B cell (primary cell): ENCODE measurements around the gene RIPOR3. TPM values are rescaled to one million over a fixed set of nuclear protein-coding genes. Genes with fewer than 3 reads are reported as not detected.
"Not testable (repeated sequence)": the region's sequence is repeated elsewhere in the genome, so short reads cannot be mapped to it uniquely, and the experiment has no call there.

ENCODE experiments used
- ATAC-seq: fragments of 200-7000 bp; cut with Tn5 transposase; one replicate; pipeline ENCODE4 v1.10.0; 2021; ENCODE audit warnings: low read depth, mild to moderate bottlenecking, moderate number of reproducible peaks, moderate library complexity
- CTCF ChIA-PET: fragments of 350-600 bp; sonication (Branson Sonifier 250); formaldehyde crosslinking; loops from one replicate; lab custom pipeline; 2021; ENCODE audit warnings: antibody characterized with exemption, inconsistent platforms; lab: Charles Lee
- POLR2A ChIA-PET: fragments of 350-600 bp; sonication (Branson Sonifier 250); formaldehyde crosslinking; loops from one replicate; lab custom pipeline; 2021; ENCODE audit warnings: antibody characterized with exemption; lab: Charles Lee
- DNase-seq: peaks from one replicate; pipeline ENCODE4 v3.0.0; 2013
- H2AFZ ChIP-seq: 2 replicates; pipeline ENCODE4 v1.6.1; 2012; ENCODE audit warnings: mild to moderate bottlenecking, low read depth, low read length; ENCODE audit not compliant: insufficient read depth, poor library complexity, severe bottlenecking
- H3K27ac ChIP-seq, 2 donors: 1 replicate in 1 of 2; 2 replicates in 1 of 2; pipeline ENCODE4 v1.5.1; 2012 to 2013; ENCODE audit warnings: low read length in 2 of 2, mild to moderate bottlenecking in 2 of 2, moderate library complexity in 1 of 2
- H3K27me3 ChIP-seq, 4 experiments: fragments of 200-600 bp in 1 of 4; sonication (generic) in 1 of 4; replicated peaks in 1 of 4; 1 replicate in 2 of 4; 2 replicates in 2 of 4; pipeline versions ENCODE4 v1.6.1 to v1.7.0; 2013 to 2016; ENCODE audit warnings: low read length in 3 of 4, mild to moderate bottlenecking in 2 of 4, mixed read lengths in 1 of 4, moderate library complexity in 1 of 4; ENCODE audit not compliant: insufficient read depth in 4 of 4, control insufficient read depth in 3 of 4; ENCODE audit errors: control extremely low read depth in 1 of 4
- H3K36me3 ChIP-seq, 2 experiments: replicated peaks in 1 of 2; 1 replicate in 1 of 2; 2 replicates in 1 of 2; pipeline versions ENCODE4 v1.6.1 to v1.7.1; 2013; ENCODE audit warnings: low read length in 1 of 2; ENCODE audit not compliant: insufficient read depth in 2 of 2, control insufficient read depth in 1 of 2; ENCODE audit errors: control extremely low read depth in 1 of 2, extremely low read depth in 1 of 2
- H3K4me1 ChIP-seq, 2 donors: fragments of 200-600 bp in 1 of 2; sonication (generic) in 1 of 2; 1 replicate in 1 of 2; 2 replicates in 1 of 2; pipeline versions ENCODE4 v1.5.1 to v1.6.1; 2013 to 2017; ENCODE audit warnings: low read length in 2 of 2; ENCODE audit not compliant: control insufficient read depth in 2 of 2, insufficient read depth in 2 of 2
- H3K4me2 ChIP-seq: replicated peaks from 2 replicates; pipeline ENCODE3; 2012; ENCODE audit warnings: mild to moderate bottlenecking, low read depth, low read length; ENCODE audit not compliant: poor library complexity, severe bottlenecking
- H3K4me3 ChIP-seq, 5 experiments: fragments of 200-600 bp in 1 of 5; sonication (generic) in 1 of 5; 1 replicate in 3 of 5; 2 replicates in 2 of 5; pipeline versions ENCODE4 v1.5.1 to v1.7.0; 2011 to 2016; ENCODE audit warnings: low read length in 4 of 5, mild to moderate bottlenecking in 4 of 5, low read depth in 2 of 5, control low read depth in 1 of 5, moderate library complexity in 1 of 5; ENCODE audit not compliant: insufficient read depth in 1 of 5; ENCODE audit errors: control extremely low read depth in 1 of 5, extremely low read depth in 1 of 5
- H3K79me2 ChIP-seq: fragments of 200-600 bp; sonication (generic); one replicate; pipeline ENCODE4 v1.6.0; 2016; ENCODE audit warnings: low read length; ENCODE audit not compliant: control insufficient read depth, insufficient read depth
- H3K9ac ChIP-seq: fragments of 200-600 bp; sonication (generic); 2 replicates; pipeline ENCODE4 v1.6.1; 2017; ENCODE audit warnings: mild to moderate bottlenecking, low read length, moderate library complexity
- H3K9me3 ChIP-seq, 3 donors: one replicate each; pipeline versions ENCODE4 v1.6.1 to v1.7.1; 2013; ENCODE audit warnings: low read length in 2 of 3; ENCODE audit not compliant: control insufficient read depth in 2 of 3, insufficient read depth in 1 of 3; ENCODE audit errors: control extremely low read depth in 1 of 3
- H4K20me1 ChIP-seq: 2 replicates; pipeline ENCODE4 v1.6.0; 2012; ENCODE audit warnings: mild to moderate bottlenecking, low read length; ENCODE audit not compliant: insufficient read depth, control insufficient read depth, poor library complexity, severe bottlenecking
- H3K27ac Mint-ChIP-seq: one replicate; pipeline ENCODE4 v1.8.0; 2021; ENCODE audit warnings: mixed read lengths
- H3K27me3 Mint-ChIP-seq: one replicate; pipeline ENCODE4 v1.8.0; 2021; ENCODE audit warnings: mixed read lengths
- H3K4me1 Mint-ChIP-seq: one replicate; pipeline ENCODE4 v1.8.0; 2021; ENCODE audit warnings: mixed read lengths
- H3K4me3 Mint-ChIP-seq: one replicate; pipeline ENCODE4 v1.8.0; 2021; ENCODE audit warnings: mixed read lengths
- H3K9me3 Mint-ChIP-seq: one replicate; pipeline ENCODE4 v1.8.0; 2022; ENCODE audit warnings: mixed read lengths; ENCODE audit not compliant: insufficient read depth
- CTCF ChIP-seq: fragments of 200-600 bp; IDR thresholded peaks from one replicate; pipeline ENCODE4 v1.8.0; 2022; ENCODE audit warnings: antibody characterized with exemption, mild to moderate bottlenecking
- EZH2 ChIP-seq: IDR thresholded peaks from 2 replicates; pipeline ENCODE4 v1.6.1; 2012; ENCODE audit warnings: borderline replicate concordance, low read depth, mild to moderate bottlenecking, moderate library complexity, low read length; ENCODE audit not compliant: insufficient read depth, poor library complexity, severe bottlenecking
- WGBS: methylation state at CpG from one replicate; pipeline ENCODE4 v1.1.5; 2013; ENCODE audit warnings: missing lambda C conversion rate; ENCODE audit not compliant: insufficient coverage; 5-methylcytosine and 5-hydroxymethylcytosine counted together
- intact Hi-C: fragments of 100-400 bp; cut with micrococcal nuclease; formaldehyde crosslinking; loops from one replicate; pipeline ENCODE4 v1.10.0; 2022
- polyA plus RNA-seq: library from polyadenylated mRNA; depleted of rRNA; stranded (reverse); fragments of >200 nt; gene quantifications from 2 replicates; pipeline ENCODE4 v1.2.3, GENCODE V29; 2012
- total RNA-seq, 2 donors: library from RNA; stranded (reverse); fragments of 120-200 nt in 1 of 2; gene quantifications; 1 replicate in 1 of 2; 2 replicates in 1 of 2; pipeline versions ENCODE4 v1.2.3 to v1.2.4, GENCODE V29; 2013 to 2022

Gene RIPOR3
- total and polyA plus RNA-seq, 2 donors (not counting 1 experiment from before 2014, with no cell fraction given): 0.09 to 0.27 TPM

DNA sequence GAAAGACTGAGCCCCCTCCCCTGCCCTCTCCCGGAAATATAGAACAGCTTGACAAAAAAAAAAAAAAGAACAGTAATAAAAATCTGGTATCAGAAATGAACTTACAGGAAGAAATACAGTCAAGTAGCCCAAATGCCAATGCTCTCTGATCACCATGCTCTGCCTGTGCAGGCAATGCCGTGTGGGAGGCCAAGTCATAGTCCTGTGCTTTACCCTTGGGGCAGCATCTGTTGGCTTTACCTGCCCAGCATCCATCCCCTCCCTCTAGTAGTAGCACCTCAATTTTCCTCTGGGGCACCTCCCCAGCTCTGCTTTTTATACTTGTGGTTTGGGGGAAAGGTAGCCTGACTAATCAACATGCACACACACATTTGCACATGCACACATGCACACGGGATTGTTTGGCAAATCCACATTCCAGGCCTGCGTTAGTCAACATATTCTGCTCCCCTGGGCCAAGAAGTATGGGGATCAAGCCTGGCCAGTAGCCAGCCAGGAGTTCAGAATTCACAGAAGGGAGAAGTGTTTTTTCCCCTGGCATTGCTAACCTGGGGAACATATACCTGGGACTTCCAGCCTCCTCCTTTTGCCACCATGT, 70.2 kb downstream of the RIPOR3 start:
- ChIA-PET POLR2A (no interaction called here), CTCF (interaction anchor here (0.6 kb wide), 1 partner anchor 1624 kb away, joined by 3 read pairs; no protein-coding TSS in a partner anchor)
- H3K79me2 ChIP-seq: no peaks in the 10 kb centered on the region
- TF ChIP-seq CTCF (no peak), EZH2 (no peak)
- Mint-ChIP-seq H3K4me3 (no peak overlapping the region), H3K27me3 (no peaks in the 10 kb centered on the region), H3K4me1 (no peaks in the 10 kb centered on the region), H3K27ac (no peak overlapping the region), H3K9me3 (peaks cover 3% of the 10 kb centered on the region)
- H3K4me1 ChIP-seq: no peaks in the 10 kb centered on the region
- WGBS: 90% methylated on average over 3 of the region's 4 CpGs
- no peak overlapping the region for H3K27ac ChIP-seq
- no peak overlapping the region for H2AFZ ChIP-seq
- no peak for ATAC-seq
- H3K4me2 ChIP-seq: no peak overlapping the region
- no peak for DNase-seq
- intact Hi-C loops: no loop called here
- no peaks in the 10 kb centered on the region for H3K36me3 ChIP-seq
- H3K9me3 ChIP-seq: peaks cover 0 to 19% (median 0%) of the 10 kb centered on the region in 3 donors
- H3K9ac ChIP-seq: no peak overlapping the region
- H3K4me3 ChIP-seq: no peak overlapping the region
- H3K27me3 ChIP-seq: peaks cover 0 to 6% (median 0%) of the 10 kb centered on the region in 4 experiments
- no peaks in the 10 kb centered on the region for H4K20me1 ChIP-seq

DNA sequence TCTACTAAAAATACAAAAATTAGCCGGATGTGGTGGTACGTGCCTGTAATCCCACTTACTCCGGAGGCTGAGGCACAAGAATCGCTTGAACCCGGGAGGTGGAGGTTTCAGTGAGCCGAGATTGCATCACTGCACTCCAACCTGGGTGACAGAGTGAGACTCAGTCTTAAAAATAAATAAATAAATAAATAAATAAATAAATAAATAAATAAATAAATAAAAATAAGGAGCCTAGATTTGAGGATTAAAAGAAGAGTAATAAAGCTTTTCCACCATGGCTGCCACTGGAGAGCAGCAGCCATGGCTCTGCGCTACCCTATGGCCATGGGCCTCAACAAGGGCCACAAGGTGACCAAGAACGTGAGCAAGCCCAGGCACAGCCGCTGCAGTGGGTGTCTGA, 70.9 kb downstream of the RIPOR3 start:
- H3K4me1 Mint-ChIP-seq, H3K9ac ChIP-seq, H3K27me3 Mint-ChIP-seq, H3K27ac Mint-ChIP-seq, H3K4me3 ChIP-seq, H3K36me3 ChIP-seq, POLR2A ChIA-PET, H3K27me3 ChIP-seq, H3K4me1 ChIP-seq, H2AFZ ChIP-seq, H3K27ac ChIP-seq, ATAC-seq, DNase-seq, H3K9me3 Mint-ChIP-seq, intact Hi-C loops, H4K20me1 ChIP-seq, H3K4me2 ChIP-seq, H3K79me2 ChIP-seq, H3K4me3 Mint-ChIP-seq: not testable (repeated sequence)
- H3K9me3 ChIP-seq: peaks cover 0 to 19% (median 0%) of the 10 kb centered on the region in 3 donors
- 94% methylated on average over 5 of the region's 9 CpGs for WGBS
- CTCF ChIA-PET: interaction anchor here (0.6 kb wide), 1 partner anchor 1625 kb away, joined by 3 read pairs; no protein-coding TSS in a partner anchor
